CD4-positive, alpha-beta memory T cell (primary cell): ENCODE measurements around the gene STIM1. TPM values are rescaled to one million over a fixed set of nuclear protein-coding genes. Genes with fewer than 3 reads are reported as not detected.

Source experiments
- CTCF ChIA-PET: fragments of 350-600 bp; sonication (Branson Sonifier 250); formaldehyde crosslinking; loops from one replicate; lab custom pipeline; 2021; ENCODE audit warnings: inconsistent platforms; ENCODE audit not compliant: partially characterized antibody; lab: Charles Lee
- POLR2A ChIA-PET: fragments of 350-600 bp; sonication (Branson Sonifier 250); formaldehyde crosslinking; loops from one replicate; lab custom pipeline; 2021; ENCODE audit not compliant: partially characterized antibody; lab: Charles Lee
- DNase-seq, 5 donors: peaks; one replicate each; pipeline versions ENCODE4 v3.0.0 to v3.0.0-alpha.2; 2020 to 2022; ENCODE audit warnings: mixed read lengths in 1 of 5
- H3K27ac ChIP-seq: one replicate; pipeline ENCODE4 v1.7.0; 2013; ENCODE audit warnings: low read depth, low read length
- H3K27me3 ChIP-seq: 2 replicates; pipeline ENCODE4 v1.7.0; 2013; ENCODE audit warnings: mild to moderate bottlenecking, low read length, moderate library complexity; ENCODE audit not compliant: insufficient read depth
- H3K36me3 ChIP-seq: 2 replicates; pipeline ENCODE4 v1.7.0; 2013; ENCODE audit warnings: mild to moderate bottlenecking, low read length, moderate library complexity; ENCODE audit not compliant: insufficient read depth
- H3K4me1 ChIP-seq: 2 replicates; pipeline ENCODE4 v1.7.0; 2013; ENCODE audit warnings: mild to moderate bottlenecking, low read length, moderate library complexity; ENCODE audit not compliant: insufficient read depth
- H3K4me3 ChIP-seq, 2 donors: one replicate each; pipeline ENCODE4 v1.7.0; 2013; ENCODE audit warnings: low read length in 2 of 2, mild to moderate bottlenecking in 1 of 2
- H3K9me3 ChIP-seq, 2 donors: one replicate each; pipeline ENCODE4 v1.7.0; 2013; ENCODE audit warnings: low read length in 2 of 2, control low read depth in 1 of 2; ENCODE audit not compliant: control insufficient read depth in 1 of 2
- H3K27ac Mint-ChIP-seq, 7 donors: one replicate each; pipeline ENCODE4 v1.8.0; 2020 to 2021; ENCODE audit warnings: mixed read lengths in 7 of 7, mild to moderate bottlenecking in 6 of 7, inconsistent platforms in 3 of 7, moderate library complexity in 3 of 7
- H3K27me3 Mint-ChIP-seq, 2 donors: one replicate each; pipeline ENCODE4 v1.8.0; 2020 to 2021; ENCODE audit warnings: mixed read lengths in 2 of 2
- H3K36me3 Mint-ChIP-seq, 2 donors: one replicate each; pipeline ENCODE4 v1.8.0; 2020 to 2021; ENCODE audit warnings: mixed read lengths in 2 of 2, inconsistent platforms in 1 of 2, mild to moderate bottlenecking in 1 of 2
- H3K4me1 Mint-ChIP-seq, 4 donors: one replicate each; pipeline ENCODE4 v1.8.0; 2020 to 2021; ENCODE audit warnings: mixed read lengths in 4 of 4, mild to moderate bottlenecking in 1 of 4
- H3K4me3 Mint-ChIP-seq, 8 donors: one replicate each; pipeline ENCODE4 v1.8.0; 2020 to 2021; ENCODE audit warnings: mixed read lengths in 8 of 8, mild to moderate bottlenecking in 7 of 8, moderate library complexity in 6 of 8, inconsistent platforms in 3 of 8
- H3K9me3 Mint-ChIP-seq, 8 donors: one replicate each; pipeline ENCODE4 v1.8.0; 2020 to 2021; ENCODE audit warnings: mixed read lengths in 8 of 8, mild to moderate bottlenecking in 5 of 8, inconsistent platforms in 3 of 8, moderate library complexity in 1 of 8
- intact Hi-C: fragments of 100-400 bp; cut with micrococcal nuclease; formaldehyde crosslinking; loops from one replicate; pipeline ENCODE4 v1.15.1; 2023
- polyA plus RNA-seq, 2 donors: library from polyadenylated mRNA; unstranded; fragments of 300-500 nt; fragmentation: Illumina TruSeq; gene quantifications; one replicate each; pipeline ENCODE4 v1.2.3, GENCODE V29; 2021
- total RNA-seq, 2 experiments: library from RNA; stranded (reverse); gene quantifications; one replicate each; pipeline ENCODE4 v1.2.3, GENCODE V29; 2021

Gene STIM1
- total and polyA plus RNA-seq, 4 experiments from 2014 or later, result 27.7 to 87.4 (median 65.5) TPM

DNA sequence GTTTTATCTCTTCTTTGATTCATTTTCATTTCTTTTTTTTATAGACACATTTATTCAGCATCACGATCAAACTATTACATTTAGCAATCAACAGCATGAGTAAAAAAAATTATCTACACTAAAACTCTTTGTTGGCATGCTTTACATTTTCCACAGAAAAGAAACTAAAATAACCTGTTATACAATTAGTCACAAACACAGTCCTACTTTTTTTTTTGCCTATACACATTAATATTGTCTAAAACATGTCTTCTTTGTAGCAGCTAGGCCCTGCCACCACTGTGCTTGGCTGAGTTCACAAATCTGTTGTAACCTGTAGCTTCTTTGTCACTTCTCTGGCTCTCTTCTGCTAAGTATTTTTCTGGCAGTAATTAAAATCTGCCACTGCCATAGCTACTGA is 117.0 kb downstream of the STIM1 start:
- H3K4me1 Mint-ChIP-seq, result peaks cover 47 to 79% (median 63%) of the 10 kb centered on the region in 4 donors
- Histone ChIP-seq H3K4me1 (peaks cover 40% of the 10 kb centered on the region), H3K9me3 (no peaks in the 10 kb centered on the region), H3K27ac (no peak overlapping the region), H3K4me3 (no peak overlapping the region), H3K27me3 (no peaks in the 10 kb centered on the region), H3K36me3 (peaks cover 6% of the 10 kb centered on the region)
- ChIA-PET POLR2A (interaction anchor here (1.1 kb wide), 1 partner anchor 132 kb away, joined by 4 read pairs; no protein-coding TSS in a partner anchor), CTCF (interaction anchor here (1.3 to 3.4 kb wide), 2 partner anchors 101 to 118 kb away, joined by 3 to 15 read pairs; partner anchors contain the start of gene STIM1)
- no peak for DNase-seq
- peak overlapping the region in 1 of 7 donors; percentile 37 for H3K27ac Mint-ChIP-seq
- H3K36me3 Mint-ChIP-seq, result peaks cover 38 to 39% of the 10 kb centered on the region in 2 donors
- no peak overlapping the region for H3K4me3 Mint-ChIP-seq
- intact Hi-C loops, result no loop called here
- H3K27me3 Mint-ChIP-seq, result no peaks in the 10 kb centered on the region
- H3K9me3 Mint-ChIP-seq, result no peaks in the 10 kb centered on the region

DNA sequence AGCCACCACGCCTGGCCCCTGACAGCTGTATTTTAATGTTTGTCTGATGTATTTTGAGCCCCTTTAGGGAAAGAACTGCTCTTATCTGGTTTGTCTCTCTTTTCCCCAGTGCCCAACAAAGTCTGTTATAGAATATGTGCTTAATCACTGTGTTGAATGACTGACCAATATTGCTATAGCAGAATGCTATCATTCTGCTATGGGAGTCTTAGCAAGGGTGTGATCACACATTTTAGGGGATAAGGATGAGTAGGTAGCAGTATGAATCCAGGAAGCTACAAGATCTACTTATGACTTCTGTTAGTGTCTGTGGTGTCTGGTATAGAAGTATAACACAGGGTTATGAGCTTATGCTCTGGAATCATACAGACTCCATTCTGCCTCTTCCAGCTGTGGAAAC is 121.6 kb downstream of the STIM1 start:
- H3K36me3 Mint-ChIP-seq, result peaks cover 25 to 28% of the 10 kb centered on the region in 2 donors
- peak overlapping the region in 3 of 7 donors; percentile 8 to 38 (median 11) for H3K27ac Mint-ChIP-seq
- CTCF ChIA-PET, result interaction anchor here (0.6 to 2.6 kb wide), 5 partner anchors 39 to 128 kb away, joined by 3 to 9 read pairs (median 4); partner anchors contain the start of gene STIM1
- intact Hi-C loops, result loop anchor here (2.0 kb wide), 1 partner anchor 14 kb away; no protein-coding TSS in a partner anchor
- Histone ChIP-seq H3K36me3 (no peaks in the 10 kb centered on the region), H3K9me3 (no peaks in the 10 kb centered on the region), H3K27ac (no peak overlapping the region), H3K4me1 (peaks cover 30% of the 10 kb centered on the region), H3K4me3 (no peak overlapping the region), H3K27me3 (no peaks in the 10 kb centered on the region)
- POLR2A ChIA-PET, result interaction anchor here (1.4 to 1.8 kb wide), 2 partner anchors 11 to 122 kb away, joined by 4 to 5 read pairs; partner anchors contain the start of gene STIM1
- no peaks in the 10 kb centered on the region for H3K27me3 Mint-ChIP-seq
- no peaks in the 10 kb centered on the region for H3K9me3 Mint-ChIP-seq
- H3K4me1 Mint-ChIP-seq, result peaks cover 44 to 79% (median 60%) of the 10 kb centered on the region in 4 donors
- no peak overlapping the region for H3K4me3 Mint-ChIP-seq
- DNase-seq, result no peak

DNA sequence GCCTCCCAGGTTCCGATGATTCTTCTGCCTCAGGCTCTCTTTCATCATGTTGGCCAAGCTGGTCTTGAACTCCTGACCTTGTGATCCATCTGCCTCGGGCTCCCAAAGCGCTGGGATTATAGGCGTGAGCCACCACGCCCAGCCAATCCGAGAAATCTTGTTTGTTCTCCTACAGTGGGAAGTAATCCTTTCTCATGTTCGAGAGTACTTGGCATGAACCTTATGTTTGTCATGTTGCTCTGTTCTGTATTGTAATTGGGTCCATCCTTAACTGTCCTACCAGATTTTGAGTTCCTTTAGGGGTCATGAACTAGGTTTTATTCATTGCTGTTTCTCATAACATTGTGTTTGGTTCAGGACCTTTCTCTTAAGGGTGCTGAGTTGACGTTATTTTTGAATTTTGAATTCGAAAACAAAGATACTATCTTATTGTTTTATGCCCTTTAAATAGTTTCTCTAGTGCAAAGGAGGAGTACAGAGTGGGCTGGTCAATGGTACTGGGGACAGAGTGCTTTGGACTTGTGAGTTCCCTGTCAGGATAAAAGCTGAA is 125.7 kb downstream of the STIM1 start:
- POLR2A ChIA-PET, result no interaction called here
- DNase-seq, result no peak
- Histone ChIP-seq H3K4me3 (no peak overlapping the region), H3K36me3 (no peaks in the 10 kb centered on the region), H3K27me3 (no peaks in the 10 kb centered on the region), H3K27ac (no peak overlapping the region), H3K9me3 (no peaks in the 10 kb centered on the region), H3K4me1 (peaks cover 63% of the 10 kb centered on the region)
- no peaks in the 10 kb centered on the region for H3K27me3 Mint-ChIP-seq
- peaks cover 8 to 14% of the 10 kb centered on the region in 2 donors for H3K36me3 Mint-ChIP-seq
- intact Hi-C loops, result no loop called here
- CTCF ChIA-PET, result interaction anchor here (1.4 to 2.3 kb wide), 2 partner anchors 91 to 131 kb away, joined by 3 to 5 read pairs; no protein-coding TSS in a partner anchor
- H3K4me1 Mint-ChIP-seq, result peaks cover 60 to 89% (median 74%) of the 10 kb centered on the region in 4 donors
- no peak overlapping the region for H3K4me3 Mint-ChIP-seq
- H3K9me3 Mint-ChIP-seq, result no peaks in the 10 kb centered on the region
- H3K27ac Mint-ChIP-seq, result peak overlapping the region in 3 of 7 donors; percentile 39 to 65 (median 55)

DNA sequence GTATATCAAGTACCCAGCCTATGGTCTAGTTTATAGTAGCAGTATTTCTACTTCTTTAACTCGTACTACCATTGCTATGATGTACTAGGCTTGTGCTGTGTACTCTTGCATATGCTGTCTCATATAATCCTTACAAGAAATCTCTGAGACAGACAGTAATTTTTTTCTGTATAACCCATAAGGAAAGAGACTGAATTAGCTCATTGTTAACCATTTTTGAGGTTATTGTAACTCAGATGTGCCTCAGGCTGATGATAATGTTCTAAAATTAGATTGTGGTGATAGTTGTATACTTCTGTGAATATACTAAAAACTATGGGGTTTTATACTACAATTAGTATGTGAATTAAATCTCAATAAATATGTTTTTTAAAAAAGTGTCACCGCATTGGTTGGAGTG is 127.0 kb downstream of the STIM1 start:
- Histone ChIP-seq H3K4me1 (peaks cover 66% of the 10 kb centered on the region), H3K27me3 (no peaks in the 10 kb centered on the region), H3K36me3 (no peaks in the 10 kb centered on the region), H3K9me3 (no peaks in the 10 kb centered on the region), H3K4me3 (no peak overlapping the region), H3K27ac (no peak overlapping the region)
- DNase-seq, result no peak
- Mint-ChIP-seq H3K27ac (peak overlapping the region in 1 of 7 donors; percentile 42), H3K9me3 (no peaks in the 10 kb centered on the region), H3K4me3 (no peak overlapping the region), H3K27me3 (no peaks in the 10 kb centered on the region), H3K4me1 (peaks cover 59 to 90% (median 78%) of the 10 kb centered on the region in 4 donors), H3K36me3 (peaks cover 6 to 16% of the 10 kb centered on the region in 2 donors)
- intact Hi-C loops, result no loop called here
- ChIA-PET POLR2A (no interaction called here), CTCF (interaction anchor here (1.4 to 3.5 kb wide), 2 partner anchors 128 to 133 kb away, joined by 8 to 27 read pairs; partner anchors contain the start of gene STIM1)

DNA sequence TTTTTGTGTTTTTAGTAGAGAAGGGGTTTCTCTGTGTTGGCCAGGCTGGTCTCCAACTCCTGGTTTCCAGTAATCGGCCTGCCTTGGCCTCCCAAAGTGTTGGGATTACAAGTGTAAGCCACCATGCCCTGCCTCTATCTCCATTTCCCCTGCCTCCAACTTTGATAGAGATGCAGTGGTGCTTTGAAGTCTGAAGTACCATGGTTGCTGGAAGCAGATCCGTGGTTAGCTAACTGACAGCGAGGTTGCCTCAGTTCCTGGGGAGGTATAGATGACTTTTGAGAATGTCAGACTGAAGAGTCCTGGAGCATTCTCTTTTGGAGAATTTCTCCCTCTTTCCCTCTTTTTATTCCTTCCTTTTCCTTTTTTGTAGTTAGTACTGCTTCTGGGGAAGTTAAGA is 127.6 kb downstream of the STIM1 start:
- no peaks in the 10 kb centered on the region for H3K36me3 ChIP-seq
- Mint-ChIP-seq H3K4me3 (no peak overlapping the region), H3K27ac (peak overlapping the region in 5 of 7 donors; percentile 11 to 62 (median 43)), H3K27me3 (no peaks in the 10 kb centered on the region), H3K36me3 (peaks cover 6 to 13% of the 10 kb centered on the region in 2 donors), H3K9me3 (no peaks in the 10 kb centered on the region), H3K4me1 (peaks cover 61 to 91% (median 81%) of the 10 kb centered on the region in 4 donors)
- no peak for DNase-seq
- H3K27ac ChIP-seq, result no peak overlapping the region
- ChIA-PET CTCF (interaction anchor here (0.7 to 3.5 kb wide), 6 partner anchors 41 to 134 kb away, joined by 3 to 27 read pairs (median 6); partner anchors contain the start of gene STIM1), POLR2A (interaction anchor here (1.6 kb wide), 1 partner anchor 36 kb away, joined by 4 read pairs; no protein-coding TSS in a partner anchor)
- no peaks in the 10 kb centered on the region for H3K9me3 ChIP-seq
- no peaks in the 10 kb centered on the region for H3K27me3 ChIP-seq
- intact Hi-C loops, result no loop called here
- peaks cover 70% of the 10 kb centered on the region for H3K4me1 ChIP-seq
- H3K4me3 ChIP-seq, result no peak overlapping the region

DNA sequence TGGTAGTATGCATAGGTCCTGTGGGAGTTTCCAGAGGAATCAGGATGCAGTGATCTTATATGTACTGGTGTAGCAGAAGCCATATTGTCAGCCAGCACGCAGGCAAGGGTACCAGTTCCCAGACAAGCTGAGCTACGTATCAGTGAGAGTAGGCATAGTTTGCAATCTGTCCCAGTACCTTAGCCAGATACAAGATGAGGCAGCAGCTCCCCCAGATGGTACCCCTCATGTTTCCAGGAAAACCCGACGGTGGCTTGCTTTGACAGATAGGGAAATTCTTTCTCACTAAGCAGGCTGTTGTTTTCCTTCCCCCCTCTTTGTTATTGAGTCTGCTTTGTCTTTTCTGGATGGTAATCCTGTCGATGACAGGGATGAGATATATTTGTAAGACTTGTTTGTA is 129.4 kb downstream of the STIM1 start:
- H3K36me3 ChIP-seq, result no peaks in the 10 kb centered on the region
- peak overlapping the region in 5 of 7 donors; percentile 1 to 95 (median 83) for H3K27ac Mint-ChIP-seq
- H3K9me3 Mint-ChIP-seq, result no peaks in the 10 kb centered on the region
- DNase-seq, result peak in 2 of 5 donors; percentile 9 to 17
- H3K27me3 Mint-ChIP-seq, result no peaks in the 10 kb centered on the region
- CTCF ChIA-PET, result interaction anchor here (0.8 to 3.5 kb wide), 7 partner anchors 32 to 144 kb away, joined by 3 to 27 read pairs (median 4); partner anchors contain the start of genes RHOG and STIM1
- peak overlapping the region in 1 of 8 donors; percentile 66 for H3K4me3 Mint-ChIP-seq
- peaks cover 61 to 91% (median 78%) of the 10 kb centered on the region in 4 donors for H3K4me1 Mint-ChIP-seq
- peaks cover 68% of the 10 kb centered on the region for H3K4me1 ChIP-seq
- H3K27me3 ChIP-seq, result no peaks in the 10 kb centered on the region
- H3K4me3 ChIP-seq, result no peak overlapping the region
- intact Hi-C loops, result loop anchor here (1.0 kb wide), 2 partner anchors 130 to 136 kb away; partner anchors contain the start of gene STIM1
- no peak overlapping the region for H3K27ac ChIP-seq
- POLR2A ChIA-PET, result interaction anchor here (1.6 to 2.6 kb wide), 2 partner anchors 38 to 130 kb away, joined by 4 to 14 read pairs; partner anchors contain the start of gene STIM1
- H3K36me3 Mint-ChIP-seq, result peaks cover 9 to 14% of the 10 kb centered on the region in 2 donors
- no peaks in the 10 kb centered on the region for H3K9me3 ChIP-seq

DNA sequence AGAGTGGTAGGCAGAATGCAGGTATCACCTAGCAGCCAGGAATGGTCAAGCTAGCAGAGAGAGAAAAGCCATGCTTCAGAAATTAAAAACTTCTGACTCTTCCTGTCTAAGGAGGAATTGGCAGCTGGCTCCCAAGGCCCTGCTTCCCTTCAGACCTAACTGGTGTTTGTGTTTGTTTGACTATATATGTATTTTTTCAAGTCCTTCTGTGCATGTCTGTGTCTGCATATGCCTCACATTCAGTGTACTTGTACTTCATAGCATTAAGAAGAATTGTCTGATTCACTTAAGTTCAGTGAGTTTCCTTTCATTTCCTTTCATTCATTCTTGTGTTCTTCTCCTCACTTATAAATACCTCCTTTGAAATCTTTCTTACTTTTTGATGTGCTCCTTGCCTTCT is 130.2 kb downstream of the STIM1 start:
- Histone ChIP-seq H3K9me3 (no peaks in the 10 kb centered on the region), H3K27me3 (no peaks in the 10 kb centered on the region), H3K4me3 (no peak overlapping the region), H3K36me3 (no peaks in the 10 kb centered on the region), H3K27ac (no peak overlapping the region), H3K4me1 (peaks cover 70% of the 10 kb centered on the region)
- POLR2A ChIA-PET, result interaction anchor here (2.6 kb wide), 1 partner anchor 131 kb away, joined by 14 read pairs; the partner anchor contains the start of gene STIM1
- DNase-seq, result no peak
- CTCF ChIA-PET, result interaction anchor here (1.3 to 2.5 kb wide), 2 partner anchors 131 to 136 kb away, joined by 3 to 26 read pairs; no protein-coding TSS in a partner anchor
- no peak overlapping the region for H3K4me3 Mint-ChIP-seq
- peaks cover 64 to 91% (median 79%) of the 10 kb centered on the region in 4 donors for H3K4me1 Mint-ChIP-seq
- no peaks in the 10 kb centered on the region for H3K9me3 Mint-ChIP-seq
- peak overlapping the region in 6 of 7 donors; percentile 1 to 90 (median 59) for H3K27ac Mint-ChIP-seq
- H3K36me3 Mint-ChIP-seq, result peaks cover 11 to 12% of the 10 kb centered on the region in 2 donors
- intact Hi-C loops, result loop anchor here (1.0 kb wide), 2 partner anchors 130 to 136 kb away; partner anchors contain the start of gene STIM1
- H3K27me3 Mint-ChIP-seq, result no peaks in the 10 kb centered on the region
